ENCODE measurements around the gene PAPPA2.
"Not testable (repeated sequence)": the region's sequence is repeated elsewhere in the genome, so short reads cannot be mapped to it uniquely, and the experiment has no call there.

Gene PAPPA2

DNA sequence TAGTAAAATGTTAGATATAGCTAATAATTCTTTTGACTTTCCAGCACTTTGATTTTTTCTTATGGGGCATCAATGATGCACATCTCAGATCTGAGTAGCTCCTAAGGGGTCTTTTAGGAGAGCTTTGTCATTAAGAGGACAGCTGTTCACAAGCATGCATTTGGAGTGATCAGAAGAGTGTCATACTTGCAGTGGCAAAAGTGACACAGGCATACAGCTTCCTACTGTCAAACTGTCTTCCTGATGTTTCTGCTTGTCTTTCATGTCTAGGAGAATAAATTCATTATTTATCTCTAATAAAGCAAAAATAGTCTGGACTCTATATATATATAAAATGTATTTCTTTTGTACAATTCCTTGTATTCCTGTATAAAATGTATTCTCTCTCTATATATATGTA lies 273.0 kb downstream of the PAPPA2 start:
- FAIRE-seq (no peak), DNase-seq (ENCODE audit: insufficient read length, low spot score) (no peak)
- TF ChIP-seq POLR2A (IDR thresholded peaks at IDR 0.05; ENCODE audit: low read depth, low read length), result no peak

DNA sequence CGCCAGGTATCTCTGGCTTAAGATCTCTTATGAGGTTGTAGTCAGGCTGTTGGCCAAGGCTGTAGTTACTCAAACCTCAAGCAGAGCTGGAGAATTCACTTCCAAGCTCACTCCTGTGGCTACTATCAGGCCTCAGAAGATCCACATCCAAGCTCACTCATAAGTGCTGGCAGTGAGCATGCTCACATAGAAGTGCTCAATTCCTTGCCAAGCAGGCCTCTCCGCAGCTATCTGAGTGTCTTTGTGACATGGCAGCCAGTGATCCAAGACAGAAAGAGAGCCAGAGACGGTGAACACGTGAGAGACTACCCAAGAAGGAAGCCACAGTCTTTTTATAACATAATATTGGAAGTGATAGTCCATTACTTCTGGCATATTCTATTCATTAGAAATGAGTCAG lies 278.2 kb downstream of the PAPPA2 start:
- DNase-seq (ENCODE audit: insufficient read length, low spot score) (no peak), FAIRE-seq (no peak)
- TF ChIP-seq POLR2A (IDR thresholded peaks at IDR 0.05; ENCODE audit: low read depth, low read length), result no peak

DNA sequence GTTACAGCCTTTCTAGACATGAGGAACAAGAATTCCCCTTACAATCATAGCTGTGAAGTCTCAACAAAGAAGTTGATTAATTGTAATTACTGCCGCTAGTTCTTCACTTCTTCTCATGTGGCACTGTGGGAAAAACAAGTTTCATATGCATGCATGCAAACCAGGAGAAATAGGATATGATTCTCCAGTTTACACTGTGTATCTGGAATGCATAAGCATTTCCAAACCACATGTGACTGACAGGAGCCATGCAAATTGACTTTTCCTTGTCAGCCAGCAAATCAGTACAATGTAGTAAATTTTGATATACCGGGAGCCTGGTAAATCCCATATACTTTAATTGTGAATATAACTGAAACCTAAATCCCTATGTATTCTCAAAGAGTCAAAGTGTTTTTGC lies 279.3 kb downstream of the PAPPA2 start:
- FAIRE-seq, result no peak
- TF ChIP-seq POLR2A (IDR thresholded peaks at IDR 0.05; ENCODE audit: low read depth, low read length), result no peak
- DNase-seq (ENCODE audit: insufficient read length, low spot score), result no peak

DNA sequence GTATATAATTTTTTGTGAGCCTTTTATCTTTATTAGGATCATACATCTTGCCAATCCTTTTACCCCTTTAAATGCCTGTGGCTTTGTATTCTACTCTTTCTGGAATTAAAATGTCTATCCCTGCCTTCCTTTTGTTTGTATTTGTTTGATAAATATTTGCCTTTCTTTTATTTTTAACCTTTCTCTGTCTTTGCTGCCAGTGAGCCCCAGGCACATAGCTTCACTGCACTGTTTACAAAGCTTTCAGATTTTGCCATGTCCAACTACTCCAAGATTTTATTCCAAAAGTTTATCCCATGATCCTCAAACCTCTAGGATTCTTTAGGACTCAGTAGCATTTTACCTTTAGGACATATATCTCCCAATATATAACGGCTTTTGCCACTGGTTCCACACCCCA lies 281.2 kb downstream of the PAPPA2 start:
- TF ChIP-seq POLR2A (IDR thresholded peaks at IDR 0.05; ENCODE audit: low read depth, low read length), result no peak
- FAIRE-seq, result no peak
- no peak for DNase-seq (ENCODE audit: insufficient read length, low spot score)

DNA sequence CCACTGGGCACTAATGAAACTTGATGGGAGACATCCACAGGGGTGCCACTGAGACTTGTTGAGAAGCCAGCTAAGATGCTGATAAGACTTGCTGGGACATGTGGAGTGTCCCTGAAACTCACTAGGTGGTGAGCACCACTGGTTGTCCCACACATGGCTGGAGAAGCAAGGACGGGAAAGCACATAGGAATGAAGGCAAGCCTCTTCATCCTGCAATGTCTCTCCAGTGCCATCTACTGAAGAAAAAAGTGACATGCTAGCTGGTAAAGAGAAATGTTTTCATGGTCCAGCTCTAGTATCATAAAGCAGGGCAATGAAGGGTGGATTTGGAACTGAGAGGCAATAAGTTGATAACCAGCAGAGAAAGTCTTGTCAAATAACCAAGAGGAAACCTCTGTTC lies 283.0 kb downstream of the PAPPA2 start:
- no peak for FAIRE-seq
- DNase-seq (ENCODE audit: insufficient read length, low spot score), result no peak
- no peak for TF ChIP-seq POLR2A (IDR thresholded peaks at IDR 0.05; ENCODE audit: low read depth, low read length)

DNA sequence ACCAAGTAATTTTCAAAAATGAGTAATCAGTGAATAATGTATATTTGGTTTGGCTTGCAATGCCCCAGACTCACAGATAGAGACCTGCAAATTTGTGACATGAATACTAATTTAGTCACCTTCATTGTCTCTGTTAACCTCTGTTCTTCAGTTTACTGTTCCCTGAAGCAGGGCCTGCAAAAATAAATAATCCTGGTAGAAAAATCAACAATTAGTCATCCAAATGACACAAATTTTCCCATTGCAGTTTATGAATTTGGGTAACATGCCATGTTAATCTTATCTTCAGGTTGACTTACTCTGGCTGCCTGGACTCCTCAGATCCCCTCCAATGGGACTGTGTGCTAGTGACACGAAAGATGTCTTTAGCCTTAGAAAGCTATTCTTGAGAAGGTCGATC lies 289.5 kb downstream of the PAPPA2 start:
- no peak for TF ChIP-seq POLR2A (IDR thresholded peaks at IDR 0.05; ENCODE audit: low read depth, low read length)
- FAIRE-seq (no peak), DNase-seq (ENCODE audit: insufficient read length, low spot score) (no peak)

DNA sequence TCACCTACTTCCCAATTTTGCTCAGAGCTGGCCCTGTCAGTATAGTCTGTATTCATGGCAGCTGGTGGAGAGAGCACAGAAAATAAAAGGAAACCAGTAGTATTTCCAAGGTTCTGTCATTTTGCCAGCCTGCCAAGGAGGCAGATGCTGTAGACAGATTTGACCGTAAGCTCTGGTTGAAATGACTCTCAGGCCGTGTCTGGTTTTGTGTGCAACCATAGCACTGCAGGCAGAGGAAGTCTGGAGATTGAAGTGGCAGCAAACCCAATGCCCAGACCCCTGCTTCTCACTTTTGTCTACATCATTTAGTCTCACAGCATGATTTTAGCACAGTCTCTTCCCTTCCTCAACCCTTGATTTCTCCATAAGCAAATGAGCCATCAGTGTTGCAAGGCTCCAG lies 291.7 kb downstream of the PAPPA2 start:
- DNase-seq (ENCODE audit: insufficient read length, low spot score) (no peak), FAIRE-seq (no peak)
- TF ChIP-seq POLR2A (IDR thresholded peaks at IDR 0.05; ENCODE audit: low read depth, low read length), result no peak

DNA sequence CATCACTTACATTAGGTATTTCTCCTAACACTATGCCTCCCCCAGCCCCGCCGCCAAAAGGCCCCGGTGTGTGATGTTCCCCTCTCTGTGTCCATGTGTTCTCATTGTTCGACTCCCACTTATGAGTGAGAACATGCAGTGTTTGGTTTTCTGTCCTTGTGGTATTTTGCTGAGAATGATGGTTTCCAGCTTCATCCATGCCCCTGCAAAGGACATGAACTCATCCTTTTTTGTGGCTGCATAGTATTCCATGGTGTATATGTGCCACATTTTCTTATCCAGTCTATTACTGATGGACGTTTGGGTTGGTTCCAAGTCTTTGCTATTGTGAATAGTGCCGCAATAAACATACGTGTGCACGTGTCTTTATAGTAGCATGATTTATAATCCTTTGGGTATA lies 293.8 kb downstream of the PAPPA2 start:
- not testable (repeated sequence) for DNase-seq (ENCODE audit: insufficient read length, low spot score); FAIRE-seq

DNA sequence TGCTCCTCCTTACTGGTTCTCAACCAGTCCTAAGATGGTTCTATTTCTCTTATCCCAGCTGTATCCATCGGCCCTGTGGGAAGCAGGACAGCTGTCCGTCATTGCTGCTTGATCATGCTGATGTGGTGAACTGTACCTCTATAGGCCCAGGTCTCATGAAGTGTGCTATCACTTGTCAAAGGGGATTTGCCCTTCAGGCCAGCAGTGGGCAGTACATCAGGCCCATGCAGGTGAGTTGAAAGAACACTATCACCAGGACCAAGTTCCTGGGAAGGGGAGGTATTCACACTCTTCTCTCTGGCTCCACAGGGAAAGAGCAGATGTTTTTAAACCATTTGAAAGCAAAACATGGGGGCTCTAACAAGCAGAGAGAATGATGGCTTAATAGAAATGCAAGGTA lies 302.6 kb downstream of the PAPPA2 start:
- FAIRE-seq (no peak), DNase-seq (ENCODE audit: insufficient read length, low spot score) (no peak)
- TF ChIP-seq POLR2A (IDR thresholded peaks at IDR 0.05; ENCODE audit: low read depth, low read length), result no peak

DNA sequence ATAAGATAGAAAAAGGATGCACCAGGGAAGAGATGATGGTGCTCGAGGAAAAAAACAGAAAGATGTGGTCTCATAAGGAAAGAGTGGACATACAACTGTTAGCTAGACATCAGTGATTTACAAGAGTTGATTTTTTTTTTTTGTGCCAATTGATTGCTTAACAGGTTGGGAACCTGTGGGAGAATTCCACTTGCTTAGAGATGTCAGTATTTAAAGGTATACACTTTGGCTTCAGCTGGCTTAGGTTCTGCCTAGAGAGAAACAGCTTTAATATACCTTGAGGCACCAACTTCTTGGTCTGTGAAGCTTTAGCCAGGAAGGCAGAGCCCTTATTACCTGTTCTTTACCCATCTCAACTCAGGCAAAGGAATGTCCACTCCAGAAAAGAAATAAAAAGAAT lies 303.8 kb downstream of the PAPPA2 start:
- no peak for FAIRE-seq
- TF ChIP-seq POLR2A (IDR thresholded peaks at IDR 0.05; ENCODE audit: low read depth, low read length), result no peak
- no peak for DNase-seq (ENCODE audit: insufficient read length, low spot score)

DNA sequence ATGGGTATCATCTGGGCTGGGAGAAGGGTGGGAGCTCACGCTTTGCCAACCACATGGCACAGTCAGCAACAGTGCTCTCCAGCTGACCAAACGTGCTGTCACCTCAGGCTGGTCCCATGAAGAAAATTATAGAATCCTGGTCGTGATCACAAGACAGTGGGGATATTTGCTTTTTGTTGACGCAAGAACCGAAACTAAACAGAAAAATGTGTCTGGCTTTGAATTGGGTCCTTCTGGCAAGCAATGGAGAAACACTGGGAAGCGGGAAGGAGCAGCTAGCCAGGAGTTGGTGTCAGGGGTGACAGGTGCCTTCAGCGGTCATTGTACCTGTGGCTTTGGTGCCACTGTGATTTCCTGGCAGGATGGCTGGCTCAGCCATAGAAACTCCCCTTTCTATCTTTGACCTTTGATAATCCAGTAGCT lies 304.8 kb downstream of the PAPPA2 start:
- FAIRE-seq, result no peak
- TF ChIP-seq POLR2A (IDR thresholded peaks at IDR 0.05; ENCODE audit: low read depth, low read length), result no peak
- DNase-seq (ENCODE audit: insufficient read length, low spot score), result no peak

DNA sequence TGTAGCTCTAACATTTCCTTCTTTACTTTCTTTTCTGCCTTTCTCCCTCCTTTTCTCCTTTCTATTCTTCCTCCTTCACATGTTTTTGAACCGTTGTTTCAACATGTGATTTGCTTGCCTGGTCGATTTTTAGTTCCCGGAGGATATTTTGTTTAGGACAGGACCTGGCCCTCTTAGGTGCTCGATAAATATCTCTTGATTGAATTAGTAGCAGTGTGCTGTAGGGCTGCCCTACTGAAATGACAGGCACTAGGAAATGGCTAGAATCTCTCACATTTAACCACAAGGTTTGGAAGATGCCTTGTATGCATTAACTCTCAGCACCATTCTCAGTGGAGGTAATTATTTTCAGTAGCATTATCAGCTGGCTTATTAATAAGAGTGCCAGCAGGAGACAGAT lies 305.6 kb downstream of the PAPPA2 start:
- DNase-seq (ENCODE audit: insufficient read length, low spot score) (no peak), FAIRE-seq (no peak)
- no peak for TF ChIP-seq POLR2A (IDR thresholded peaks at IDR 0.05; ENCODE audit: low read depth, low read length)

DNA sequence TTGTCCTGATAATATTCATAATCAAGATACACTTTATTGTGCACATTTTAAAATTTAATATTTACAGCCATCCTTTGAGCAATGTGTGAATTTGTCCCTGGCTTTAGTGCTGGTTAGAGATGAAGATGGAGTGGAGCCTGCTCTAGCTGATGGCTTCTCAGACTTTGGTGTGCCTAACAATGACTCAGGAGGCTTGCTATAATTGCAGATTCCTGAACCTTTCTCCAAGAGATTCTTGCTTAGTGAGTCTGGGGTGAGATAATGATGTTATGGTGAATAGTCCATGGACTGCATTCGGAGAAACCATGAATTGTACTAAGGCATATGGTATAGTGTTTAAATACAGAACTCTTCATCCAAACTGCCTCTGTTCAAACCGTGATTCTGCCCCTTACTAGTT lies 307.1 kb downstream of the PAPPA2 start:
- no peak for TF ChIP-seq POLR2A (IDR thresholded peaks at IDR 0.05; ENCODE audit: low read depth, low read length)
- DNase-seq (ENCODE audit: insufficient read length, low spot score) (no peak), FAIRE-seq (no peak)

DNA sequence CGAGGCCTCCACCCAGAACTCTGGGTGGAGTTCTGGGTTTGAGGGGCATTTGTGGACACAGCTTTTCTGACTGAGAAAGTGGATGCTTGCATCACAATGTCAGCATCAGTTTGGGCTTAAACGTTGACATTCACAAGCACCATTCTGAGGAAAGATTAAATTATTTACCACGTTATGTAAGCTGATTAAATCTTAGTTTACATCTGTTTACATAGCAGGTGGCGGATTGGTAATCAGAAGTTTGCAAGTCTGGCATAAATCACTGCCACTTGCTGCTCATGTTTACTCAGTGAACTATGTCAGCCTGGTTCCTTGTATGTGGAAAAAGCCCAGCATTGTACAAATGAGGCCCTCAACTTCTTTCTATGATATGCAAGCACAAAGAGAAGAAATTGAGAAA lies 310.1 kb downstream of the PAPPA2 start:
- no peak for FAIRE-seq
- TF ChIP-seq POLR2A (IDR thresholded peaks at IDR 0.05; ENCODE audit: low read depth, low read length), result no peak
- no peak for DNase-seq (ENCODE audit: insufficient read length, low spot score)

DNA sequence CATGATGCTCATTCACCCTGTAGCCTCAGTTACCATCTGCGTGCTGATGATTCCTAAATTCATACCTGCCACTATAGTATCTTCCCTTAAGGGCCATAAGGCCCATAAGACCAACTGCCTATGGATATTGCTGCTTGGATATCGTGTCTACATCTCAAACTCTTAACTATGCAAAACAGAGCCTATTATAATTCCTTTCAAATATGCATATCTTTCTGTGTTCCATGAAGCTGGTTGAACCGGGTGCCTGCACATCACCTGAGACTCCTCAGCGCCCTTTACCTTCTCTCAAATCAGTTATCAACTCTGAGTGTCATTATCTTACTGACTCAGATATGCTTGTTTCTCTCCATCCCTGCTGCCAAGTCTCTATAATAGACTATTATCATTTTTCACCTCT lies 311.2 kb downstream of the PAPPA2 start:
- FAIRE-seq, result no peak
- TF ChIP-seq POLR2A (IDR thresholded peaks at IDR 0.05; ENCODE audit: low read depth, low read length), result no peak
- DNase-seq (ENCODE audit: insufficient read length, low spot score), result no peak

DNA sequence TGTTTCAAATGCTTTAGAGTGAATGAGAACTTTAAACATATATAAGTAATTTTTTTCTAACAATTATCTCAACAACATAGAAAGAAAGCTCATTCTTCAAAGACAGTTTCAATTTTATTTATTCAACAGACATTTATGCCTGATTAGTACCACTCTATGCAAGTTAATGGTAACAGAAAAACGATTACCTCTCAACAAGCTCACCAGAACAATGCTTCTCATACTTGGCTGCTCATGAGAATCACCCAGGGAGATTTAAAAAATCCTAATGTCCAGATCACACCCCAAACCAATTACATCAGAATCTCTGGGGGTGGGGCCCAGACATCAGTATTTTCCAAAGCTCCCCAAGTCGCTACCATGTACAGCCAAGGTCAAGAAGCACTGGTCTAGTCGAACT lies 312.4 kb downstream of the PAPPA2 start:
- no peak for FAIRE-seq
- no peak for DNase-seq (ENCODE audit: insufficient read length, low spot score)
- no peak for TF ChIP-seq POLR2A (IDR thresholded peaks at IDR 0.05; ENCODE audit: low read depth, low read length)

Data from H54 (cell line).